ENCODE data around the gene RAI14. TPM values are rescaled to one million over a fixed set of nuclear protein-coding genes. Genes with fewer than 3 reads are reported as not detected.

Gene RAI14
- total RNA-seq, 4 donors from 2014 or later = 24.2 to 40.1 (median 28.0) TPM

GRCh38 chr5:34677428-34677827 lies 21.3 kb downstream of the RAI14 start:
- TF ChIP-seq CTCF (IDR thresholded peaks at IDR 0.05) (no peak), POLR2A (IDR thresholded peaks at IDR 0.05) (no peak), EP300 (IDR thresholded peaks at IDR 0.05) (no peak), POLR2AphosphoS5 (IDR thresholded peaks at IDR 0.05) (no peak)
- Histone ChIP-seq H3K36me3 (no peaks in the 10 kb centered on the region), H3K4me3 (no peak overlapping the region), H3K4me1 (peaks cover 8% of the 10 kb centered on the region), H3K27me3 (no peaks in the 10 kb centered on the region), H3K27ac (no peak overlapping the region), H3K9me3 (no peaks in the 10 kb centered on the region)
- no peak for DNase-seq (ENCODE audit: low spot score in 2 of 2)
- 98% methylated on average over 3 of the region's 3 CpGs for WGBS

- 51% methylated on average over 2 of the region's 2 CpGs for WGBS
- Histone ChIP-seq H3K9me3 (no peaks in the 10 kb centered on the region), H3K36me3 (no peaks in the 10 kb centered on the region), H3K4me1 (peaks cover 2% of the 10 kb centered on the region), H3K4me3 (no peak overlapping the region), H3K27me3 (no peaks in the 10 kb centered on the region), H3K27ac (no peak overlapping the region)
- no peak for DNase-seq (ENCODE audit: low spot score in 2 of 2)
- TF ChIP-seq POLR2A (IDR thresholded peaks at IDR 0.05) = no peak
- TF ChIP-seq POLR2AphosphoS5 (IDR thresholded peaks at IDR 0.05) = no peak
- no peak for TF ChIP-seq CTCF (IDR thresholded peaks at IDR 0.05)
- no peak for TF ChIP-seq EP300 (IDR thresholded peaks at IDR 0.05)
These were observed 24.8 kb downstream of the RAI14 start for GRCh38 chr5:34680896-34681295.

- peaks cover 24% of the 10 kb centered on the region for H3K4me1 ChIP-seq
- 75% methylated on average over 8 of the region's 8 CpGs for WGBS
- H3K27me3 ChIP-seq = no peaks in the 10 kb centered on the region
- no peaks in the 10 kb centered on the region for H3K9me3 ChIP-seq
- TF ChIP-seq POLR2AphosphoS5 (IDR thresholded peaks at IDR 0.05) = no peak
- TF ChIP-seq CTCF (IDR thresholded peaks at IDR 0.05) = no peak
- no peak for TF ChIP-seq POLR2A (IDR thresholded peaks at IDR 0.05)
- no peak for TF ChIP-seq EP300 (IDR thresholded peaks at IDR 0.05)
- no peak for DNase-seq (ENCODE audit: low spot score in 2 of 2)
- no peak overlapping the region for H3K4me3 ChIP-seq
- H3K36me3 ChIP-seq = no peaks in the 10 kb centered on the region
- H3K27ac ChIP-seq = no peak overlapping the region
These were observed 26.9 kb downstream of the RAI14 start for GRCh38 chr5:34682926-34683623.

- Histone ChIP-seq H3K36me3 (no peaks in the 10 kb centered on the region), H3K4me3 (no peak overlapping the region), H3K27me3 (no peaks in the 10 kb centered on the region), H3K9me3 (no peaks in the 10 kb centered on the region), H3K27ac (no peak overlapping the region), H3K4me1 (peaks cover 25% of the 10 kb centered on the region)
- DNase-seq (ENCODE audit: low spot score in 2 of 2) = no peak
- 42% methylated on average over 4 of the region's 4 CpGs for WGBS
- TF ChIP-seq POLR2AphosphoS5 (IDR thresholded peaks at IDR 0.05) (no peak), EP300 (IDR thresholded peaks at IDR 0.05) (no peak), CTCF (IDR thresholded peaks at IDR 0.05) (no peak), POLR2A (IDR thresholded peaks at IDR 0.05) (no peak)
These were observed 28.3 kb downstream of the RAI14 start for GRCh38 chr5:34684281-34684979.

- no peak overlapping the region for H3K27ac ChIP-seq
- no peak overlapping the region for H3K4me3 ChIP-seq
- H3K4me1 ChIP-seq = peaks cover 25% of the 10 kb centered on the region
- 93% methylated on average over 4 of the region's 4 CpGs for WGBS
- TF ChIP-seq EP300 (IDR thresholded peaks at IDR 0.05) = no peak
- TF ChIP-seq CTCF (IDR thresholded peaks at IDR 0.05) = no peak
- TF ChIP-seq POLR2A (IDR thresholded peaks at IDR 0.05) = no peak
- TF ChIP-seq POLR2AphosphoS5 (IDR thresholded peaks at IDR 0.05) = no peak
- H3K27me3 ChIP-seq = no peaks in the 10 kb centered on the region
- no peaks in the 10 kb centered on the region for H3K36me3 ChIP-seq
- no peak for DNase-seq (ENCODE audit: low spot score in 2 of 2)
- no peaks in the 10 kb centered on the region for H3K9me3 ChIP-seq
These were observed 28.8 kb downstream of the RAI14 start for GRCh38 chr5:34684980-34685352.
